ENCODE results near the gene OR6P1. TPM values are rescaled to one million over a fixed set of nuclear protein-coding genes. Genes with fewer than 3 reads are reported as not detected.

Gene OR6P1
- polyA plus RNA-seq, 3 donors: not detected

DNA sequence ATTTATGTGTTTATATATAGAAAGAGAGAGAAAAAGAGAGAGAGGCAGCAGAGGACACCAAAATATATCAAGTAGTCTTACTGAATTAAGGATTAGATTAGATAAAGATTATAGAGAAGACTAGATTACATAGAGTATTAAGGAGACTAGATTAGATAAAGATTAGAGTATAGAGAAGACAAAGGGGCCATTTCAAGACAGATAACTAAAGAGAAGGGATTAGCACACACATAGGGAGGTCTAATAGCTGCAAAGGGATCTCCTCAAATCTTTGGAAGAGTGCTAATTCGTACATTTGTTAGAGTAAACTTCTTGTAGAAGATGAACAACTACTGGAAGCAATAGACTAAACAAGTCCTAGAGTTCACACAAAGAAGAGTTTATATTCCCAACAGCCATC is 50.4 kb downstream of the OR6P1 start:
- no peak for DNase-seq

GRCh38 chr1:158516966-158517365 is 53.4 kb downstream of the OR6P1 start:
- no peak for DNase-seq

Other genes starting within 250 kb of the OR6P1 start
- not detected for gene CD1B, start 239.0 kb downstream of the OR6P1 start, polyA plus RNA-seq (ENCODE audit: insufficient read length in 3 of 3)
- under 1 TPM in 1 of 3 donors, not detected in 2; 0.17 TPM for gene CD1E, start 216.7 kb downstream of the OR6P1 start, polyA plus RNA-seq (ENCODE audit: insufficient read length in 3 of 3)
- not detected for gene OR10T2, start 171.1 kb downstream of the OR6P1 start, polyA plus RNA-seq (ENCODE audit: insufficient read length in 3 of 3)
- not detected for gene OR10K2, start 144.3 kb downstream of the OR6P1 start, polyA plus RNA-seq (ENCODE audit: insufficient read length in 3 of 3)
- gene OR10K1, start 108.7 kb downstream of the OR6P1 start, polyA plus RNA-seq (ENCODE audit: insufficient read length in 3 of 3): under 1 TPM in 2 of 3 donors, not detected in 1; 0.03 to 0.06 TPM
- not detected for gene OR10R2, start 98.4 kb downstream of the OR6P1 start, polyA plus RNA-seq (ENCODE audit: insufficient read length in 3 of 3)
- gene OR6Y1, start 16.2 kb downstream of the OR6P1 start, polyA plus RNA-seq (ENCODE audit: insufficient read length in 3 of 3): not detected
- not detected for gene OR10X1, start 9.3 kb upstream of the OR6P1 start, polyA plus RNA-seq (ENCODE audit: insufficient read length in 3 of 3)
- gene OR10Z1, start 34.7 kb upstream of the OR6P1 start, polyA plus RNA-seq (ENCODE audit: insufficient read length in 3 of 3): under 1 TPM; 0.01 to 0.04 (median 0.04) TPM
- 1 to 10 TPM in 2 of 3 donors, under 1 TPM in 1; 0.74 to 2.6 (median 1.6) TPM for gene SPTA1, start 116.1 kb upstream of the OR6P1 start, polyA plus RNA-seq (ENCODE audit: insufficient read length in 3 of 3)
- gene OR6K2, start 130.1 kb upstream of the OR6P1 start, polyA plus RNA-seq (ENCODE audit: insufficient read length in 3 of 3): not detected
- under 1 TPM in 1 of 3 donors, not detected in 2; 0.06 TPM for gene OR6K3, start 150.1 kb upstream of the OR6P1 start, polyA plus RNA-seq (ENCODE audit: insufficient read length in 3 of 3)
- not detected for gene OR6K6, start 184.1 kb upstream of the OR6P1 start, polyA plus RNA-seq (ENCODE audit: insufficient read length in 3 of 3)
- gene OR6N1, start 201.6 kb upstream of the OR6P1 start, polyA plus RNA-seq (ENCODE audit: insufficient read length in 3 of 3): not detected
- not detected for gene OR6N2, start 210.6 kb upstream of the OR6P1 start, polyA plus RNA-seq (ENCODE audit: insufficient read length in 3 of 3)